Endothelial cell of umbilical vein (primary cell): Measurements from ENCODE around the gene USP43. TPM values are rescaled to one million over a fixed set of nuclear protein-coding genes. Genes with fewer than 3 reads are reported as not detected.

ENCODE experiments used
- BruUV-seq: library from RNA; stranded (reverse); fragments of 400-500 nt; replicated peaks from 2 replicates; lab custom pipeline; 2021; lab: Mats Ljungman, UMichigan
- CTCF ChIA-PET: fragments of 300-600, 350-600 bp; sonication (Branson Sonifier 250); formaldehyde crosslinking; loops from one replicate; lab custom pipeline; 2021; ENCODE audit warnings: antibody characterized with exemption, inconsistent platforms; lab: Charles Lee
- POLR2A ChIA-PET: fragments of 300-600, 350-600 bp; sonication (Branson Sonifier 250); formaldehyde crosslinking; loops from one replicate; lab custom pipeline; 2021; ENCODE audit warnings: antibody characterized with exemption, inconsistent platforms; lab: Charles Lee
- DNase-seq: peaks from one replicate; pipeline ENCODE4 v3.0.0-alpha.2; 2011; ENCODE audit warnings: low read depth, low spot score
- FAIRE-seq: peaks from 2 replicates; lab custom pipeline; 2011; peaks lifted over from hg19 to GRCh38; lab: Jason Lieb, UNC
- H2AFZ ChIP-seq: 2 replicates; pipeline ENCODE4 v1.6.0; 2012; ENCODE audit warnings: low read depth, low read length, control low read depth, inconsistent platforms
- H3K27ac ChIP-seq: 2 replicates; pipeline ENCODE4 v1.5.1; 2011; ENCODE audit warnings: low read depth, mild to moderate bottlenecking, control low read depth, low read length, moderate library complexity; ENCODE audit not compliant: insufficient read depth
- H3K27me3 ChIP-seq, 2 experiments: 2 replicates each; pipeline versions ENCODE4 v1.6.0 to v1.6.1; 2011; ENCODE audit warnings: low read length in 2 of 2, mixed read lengths in 1 of 2; ENCODE audit not compliant: control insufficient read depth in 2 of 2, insufficient read depth in 2 of 2
- H3K36me3 ChIP-seq, 2 experiments: 2 replicates in 1 of 2; 3 replicates in 1 of 2; pipeline ENCODE4 v1.5.1; 2011; ENCODE audit warnings: low read length in 2 of 2, mild to moderate bottlenecking in 1 of 2, moderate library complexity in 1 of 2; ENCODE audit not compliant: control insufficient read depth in 2 of 2, insufficient read depth in 2 of 2; ENCODE audit errors: extremely low read depth in 1 of 2
- H3K4me1 ChIP-seq: 3 replicates; pipeline ENCODE4 v1.5.1; 2011; ENCODE audit warnings: mild to moderate bottlenecking, low read length; ENCODE audit not compliant: control insufficient read depth, insufficient read depth; ENCODE audit errors: extremely low read depth
- H3K4me2 ChIP-seq: 2 replicates; pipeline ENCODE4 v1.6.1; 2011; ENCODE audit warnings: low read length, control low read depth, mixed read lengths; ENCODE audit not compliant: insufficient read depth
- H3K4me3 ChIP-seq, 3 experiments: fragments of 200-600 bp in 1 of 3; sonication (generic), shearing (Covaris generic) in 1 of 3; replicated peaks in 1 of 3; 2 replicates each; pipeline ENCODE4 v1.5.1; 2011 to 2016; ENCODE audit warnings: control low read depth in 3 of 3, low read length in 3 of 3, mild to moderate bottlenecking in 2 of 3, inconsistent platforms in 1 of 3, low read depth in 1 of 3, moderate library complexity in 1 of 3; ENCODE audit not compliant: insufficient read depth in 1 of 3
- H3K79me2 ChIP-seq: 2 replicates; pipeline ENCODE4 v1.6.0; 2012; ENCODE audit warnings: low read length, inconsistent platforms; ENCODE audit not compliant: control insufficient read depth, insufficient read depth
- H3K9ac ChIP-seq: replicated peaks from 2 replicates; pipeline ENCODE3; 2011; ENCODE audit warnings: low read length, control low read depth; ENCODE audit not compliant: insufficient read depth; ENCODE audit errors: extremely low read depth
- H3K9me1 ChIP-seq: replicated peaks from 3 replicates; pipeline ENCODE4 v1.6.0; 2011; ENCODE audit warnings: mild to moderate bottlenecking, low read length; ENCODE audit not compliant: control insufficient read depth, insufficient read depth; ENCODE audit errors: extremely low read depth
- H3K9me3 ChIP-seq: replicated peaks from 2 replicates; pipeline ENCODE4 v1.5.1; 2012; ENCODE audit warnings: low read length, inconsistent platforms; ENCODE audit not compliant: control insufficient read depth, insufficient read depth
- H4K20me1 ChIP-seq: replicated peaks from 2 replicates; pipeline ENCODE3; 2011; ENCODE audit warnings: mild to moderate bottlenecking, low read length; ENCODE audit not compliant: control insufficient read depth, insufficient read depth; ENCODE audit errors: extremely low read depth
- CTCF ChIP-seq, 2 donors: IDR thresholded peaks; 1 replicate in 1 of 2; 2 replicates in 1 of 2; pipeline ENCODE4 v1.5.1; 2011; ENCODE audit warnings: low read length in 2 of 2, mild to moderate bottlenecking in 2 of 2, moderate library complexity in 2 of 2, control low read depth in 1 of 2, inconsistent platforms in 1 of 2, low read depth in 1 of 2; ENCODE audit not compliant: insufficient read depth in 1 of 2; ENCODE audit errors: extremely low read depth in 1 of 2
- EZH2 ChIP-seq: IDR thresholded peaks from 2 replicates; pipeline ENCODE4 v1.6.1; 2012; ENCODE audit warnings: borderline replicate concordance, low read depth, mild to moderate bottlenecking, moderate library complexity, low read length, inconsistent platforms; ENCODE audit not compliant: severe bottlenecking
- FOS ChIP-seq: IDR thresholded peaks from 2 replicates; pipeline ENCODE4 v1.6.1; 2011; ENCODE audit warnings: mild to moderate bottlenecking, low read length, moderate library complexity, borderline replicate concordance; ENCODE audit not compliant: insufficient read depth
- GATA2 ChIP-seq: IDR thresholded peaks from 2 replicates; pipeline ENCODE4 v1.7.0; 2011; ENCODE audit warnings: low read depth, mild to moderate bottlenecking, moderate library complexity, mixed read lengths, low read length; ENCODE audit not compliant: insufficient read length, insufficient read depth
- JUN ChIP-seq: IDR thresholded peaks from 2 replicates; pipeline ENCODE4 v1.6.1; 2011; ENCODE audit warnings: borderline replicate concordance, low read depth; ENCODE audit not compliant: insufficient read length, insufficient read depth
- MAX ChIP-seq: IDR thresholded peaks from 2 replicates; pipeline ENCODE4 v1.6.1; 2011; ENCODE audit not compliant: insufficient read depth, insufficient read length
- MYC ChIP-seq: IDR thresholded peaks from one replicate; pipeline ENCODE4 v1.6.1; 2011; ENCODE audit warnings: mild to moderate bottlenecking, low read depth, low read length
- POLR2A ChIP-seq: IDR thresholded peaks from 2 replicates; pipeline ENCODE4 v1.6.1; 2012; ENCODE audit warnings: low read depth, mild to moderate bottlenecking, control low read depth, low read length
- POLR2AphosphoS5 ChIP-seq: IDR thresholded peaks from 2 replicates; pipeline ENCODE4 v1.6.1; 2012; ENCODE audit warnings: low read depth, mild to moderate bottlenecking, control low read depth, low read length, moderate library complexity; ENCODE audit not compliant: insufficient read depth
- dilution Hi-C: fragments of 300-500 bp; cut with MboI; formaldehyde crosslinking; loops from one replicate; pipeline ENCODE4 v1.15.0; 2019; ENCODE audit warnings: low sequenced_read_pairs; ENCODE audit not compliant: extremely low pct_ligation_motif_present
- intact Hi-C: fragments of 100-400 bp; cut with micrococcal nuclease; formaldehyde crosslinking; loops from one replicate; pipeline ENCODE4 v1.10.0; 2022
- polyA plus RNA-seq, 4 experiments: library from polyadenylated mRNA; depleted of rRNA in 3 of 4; stranded (reverse) in 3 of 4; unstranded in 1 of 4; fragments of >200 nt; gene quantifications; 2 replicates each; pipeline versions ENCODE4 v1.2.1 to v1.2.3, GENCODE V29; 2011 to 2012; ENCODE audit warnings: missing spikeins in 1 of 4
- total RNA-seq: library from RNA; stranded (reverse); gene quantifications from 2 replicates; pipeline ENCODE4 v1.2.3, GENCODE V29; 2021

Gene USP43
- total and polyA plus RNA-seq, 2 donors (not counting 3 experiments of a cell fraction or from before 2014, with no cell fraction given) = 0.01 TPM; not detected in 1

- no peaks in the 10 kb centered on the region for H3K79me2 ChIP-seq
- BruUV-seq = no TSS peak
- TF ChIP-seq EZH2 (no peak), POLR2A (no peak)
- H3K9me3 ChIP-seq = peaks cover 2% of the 10 kb centered on the region
- ChIA-PET CTCF (no interaction called here), POLR2A (no interaction called here)
- no peak overlapping the region for H3K9ac ChIP-seq
- no peaks in the 10 kb centered on the region for H3K4me1 ChIP-seq
- H3K4me2 ChIP-seq = no peak overlapping the region
- intact Hi-C loops (no loop called here), dilution Hi-C loops (no loop called here)
- DNase-seq (no peak), FAIRE-seq (no peak)
- no peak overlapping the region for H3K27ac ChIP-seq
- H4K20me1 ChIP-seq = no peaks in the 10 kb centered on the region
- no peak overlapping the region for H2AFZ ChIP-seq
- H3K27me3 ChIP-seq = no peaks in the 10 kb centered on the region
- no peaks in the 10 kb centered on the region for H3K36me3 ChIP-seq
- no peak overlapping the region for H3K4me3 ChIP-seq
- no peaks in the 10 kb centered on the region for H3K9me1 ChIP-seq
These were observed 48.4 kb downstream of the USP43 start for GRCh38 chr17:9693755-9694154.

- FAIRE-seq (no peak), DNase-seq (no peak)
- no peaks in the 10 kb centered on the region for H3K4me1 ChIP-seq
- H3K9me1 ChIP-seq = no peaks in the 10 kb centered on the region
- dilution Hi-C loops = no loop called here
- H2AFZ ChIP-seq = no peak overlapping the region
- ChIA-PET POLR2A (no interaction called here), CTCF (no interaction called here)
- no peaks in the 10 kb centered on the region for H3K27me3 ChIP-seq
- no peak for TF ChIP-seq POLR2AphosphoS5
- TF ChIP-seq EZH2 = no peak
- no peak for TF ChIP-seq POLR2A
- TF ChIP-seq FOS = no peak
- no peak for TF ChIP-seq MYC
- no peak for TF ChIP-seq GATA2
- TF ChIP-seq CTCF (IDR thresholded peaks at IDR 0.05; ENCODE audit: extremely low read depth in 1 of 2, insufficient read depth in 1 of 2, low read depth in 1 of 2, low read length in 2 of 2) = no peak
- no peak for TF ChIP-seq JUN
- TF ChIP-seq MAX = no peak
- no peak overlapping the region for H3K27ac ChIP-seq
- H3K36me3 ChIP-seq = no peaks in the 10 kb centered on the region
- intact Hi-C loops = no loop called here
- H3K4me2 ChIP-seq = no peak overlapping the region
- H4K20me1 ChIP-seq = no peaks in the 10 kb centered on the region
- no peak overlapping the region for H3K9ac ChIP-seq
- no peak overlapping the region for H3K4me3 ChIP-seq
- no TSS peak for BruUV-seq
- no peaks in the 10 kb centered on the region for H3K79me2 ChIP-seq
- no peaks in the 10 kb centered on the region for H3K9me3 ChIP-seq
These were observed 51.1 kb downstream of the USP43 start for GRCh38 chr17:9696279-9697044.
